H54 (cell line): Measurements from ENCODE around the gene SLC9A9.
A peak's percentile ranks its signal among the peaks of the same experiment; 100 is the strongest.

ENCODE experiments used
- DNase-seq: peaks from one replicate; pipeline ENCODE4 v3.0.0; 2011; ENCODE audit warnings: low spot score, mixed read lengths; ENCODE audit not compliant: insufficient read length
- FAIRE-seq: peaks from 3 replicates; lab custom pipeline; 2011; peaks lifted over from hg19 to GRCh38; lab: Jason Lieb, UNC
- POLR2A ChIP-seq: IDR thresholded peaks from 2 replicates; pipeline ENCODE4 v1.6.1; 2011; ENCODE audit warnings: low read depth, mild to moderate bottlenecking, low read length

SLC9A9 gene

GRCh38 chr3:143478115-143478693, 370.1 kb downstream of the SLC9A9 start:
- TF ChIP-seq POLR2A = no peak
- DNase-seq (no peak), FAIRE-seq (no peak)

GRCh38 chr3:143476965-143477640, 371.2 kb downstream of the SLC9A9 start:
- FAIRE-seq (no peak), DNase-seq (no peak)
- TF ChIP-seq POLR2A = no peak

GRCh38 chr3:143475981-143476380, 372.3 kb downstream of the SLC9A9 start:
- DNase-seq = no peak
- FAIRE-seq = no peak
- TF ChIP-seq POLR2A = no peak

DNA sequence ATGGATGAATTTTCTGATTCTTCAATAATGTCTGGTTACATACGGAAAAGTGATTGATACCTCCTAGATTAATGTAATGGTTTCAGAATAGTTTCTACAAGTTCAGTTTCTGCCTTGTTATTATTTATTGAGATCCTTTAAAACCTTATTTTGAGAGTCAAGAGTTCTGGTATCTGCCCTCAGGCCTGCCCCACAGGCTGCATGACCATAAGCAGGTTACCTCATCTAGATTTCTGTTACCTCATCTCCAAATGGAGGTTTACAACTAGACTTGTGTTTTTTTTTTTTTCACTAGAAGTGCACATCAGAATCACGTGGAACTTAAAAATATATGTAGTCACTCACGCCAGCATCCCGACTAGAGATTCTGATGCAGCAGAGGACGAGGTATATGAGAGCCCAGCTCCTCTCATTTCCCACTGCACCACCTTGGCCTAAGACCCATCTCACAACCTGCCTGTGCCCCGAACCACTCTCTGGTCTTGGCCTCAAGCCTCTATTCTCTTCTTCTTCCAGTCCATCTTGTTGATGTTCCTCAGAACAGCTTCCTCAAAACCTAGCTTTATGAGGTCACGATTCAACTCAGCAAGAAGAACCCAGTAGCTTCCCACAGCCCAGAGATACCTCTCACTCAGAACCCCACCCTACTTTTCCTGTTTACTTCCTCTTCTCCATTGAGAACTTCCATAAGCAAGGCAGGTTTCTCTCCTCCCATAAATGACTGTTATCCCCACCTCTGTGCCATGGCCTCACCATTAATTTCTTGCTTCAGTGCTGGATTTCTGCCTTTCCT, 375.3 kb downstream of the SLC9A9 start:
- no peak for TF ChIP-seq POLR2A
- no peak for DNase-seq
- FAIRE-seq = no peak

DNA sequence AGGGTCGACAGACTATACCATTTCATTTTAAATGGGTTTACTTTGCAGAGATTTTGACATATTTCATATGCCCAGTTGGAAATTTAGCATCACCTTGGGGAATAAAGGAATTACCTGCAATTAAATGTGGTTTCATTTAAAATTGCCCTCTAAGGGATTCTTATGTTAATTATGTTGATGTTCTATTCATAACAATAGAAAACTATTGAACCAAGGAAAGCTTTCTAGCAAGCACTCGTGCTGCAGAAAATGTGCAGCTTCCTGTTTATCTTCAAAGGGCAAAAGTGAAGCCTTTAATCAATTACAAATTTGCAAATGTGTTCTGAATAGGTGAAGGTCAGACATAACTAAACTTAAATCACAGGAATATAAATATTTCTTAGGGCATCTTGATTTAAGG, 376.6 kb downstream of the SLC9A9 start:
- TF ChIP-seq POLR2A = no peak
- no peak for DNase-seq
- FAIRE-seq = no peak

GRCh38 chr3:143469159-143469558, 379.1 kb downstream of the SLC9A9 start:
- DNase-seq (no peak), FAIRE-seq (no peak)
- TF ChIP-seq POLR2A = no peak

DNA sequence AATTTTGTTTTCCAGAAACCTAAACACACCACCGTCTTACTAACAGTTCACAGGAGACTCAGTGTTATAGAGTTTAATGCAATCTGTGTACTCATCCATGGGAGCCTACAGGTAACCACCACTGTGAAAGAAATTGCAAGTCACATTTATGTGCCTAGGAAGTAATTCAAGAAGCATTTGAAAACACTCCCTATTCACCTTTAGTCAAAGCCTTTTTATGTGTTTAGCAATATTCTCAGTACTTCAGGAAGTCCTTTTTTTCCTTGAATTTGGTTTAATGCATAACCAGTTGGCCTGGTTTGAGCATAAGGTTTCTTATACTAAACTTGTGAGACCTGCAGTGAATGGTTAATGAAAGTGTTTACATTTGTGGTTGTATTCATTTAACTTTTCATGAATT, 382.6 kb downstream of the SLC9A9 start:
- FAIRE-seq (no peak), DNase-seq (no peak)
- TF ChIP-seq POLR2A = no peak

- peak; percentile 98 for FAIRE-seq
Measured at GRCh38 chr3:143464850-143465249, 383.4 kb downstream of the SLC9A9 start.

DNA sequence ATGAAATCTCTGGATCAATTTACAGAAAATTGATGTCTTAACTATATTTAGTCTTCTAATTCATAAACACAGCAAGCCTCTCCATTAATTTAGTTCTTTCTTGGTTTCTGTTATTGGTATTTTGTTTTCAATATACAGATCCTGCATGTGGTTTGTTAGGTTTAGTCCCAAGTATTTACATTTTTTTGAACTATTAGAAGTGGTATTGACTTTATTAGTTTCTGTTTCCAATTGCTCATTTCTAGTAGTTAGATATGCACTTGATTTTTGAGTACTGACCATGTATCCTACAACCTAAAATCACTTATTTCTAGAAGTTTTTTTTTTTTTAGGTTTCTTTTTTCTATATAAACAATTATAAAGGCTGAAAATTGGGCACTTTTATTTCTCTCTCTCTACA, 392.8 kb downstream of the SLC9A9 start:
- no peak for TF ChIP-seq POLR2A
- DNase-seq = no peak
- no peak for FAIRE-seq

More at GRCh38 chr3:143464850-143465249, 383.4 kb downstream of the SLC9A9 start:
- TF ChIP-seq POLR2A = no peak
- DNase-seq = peak; percentile 31

DNA sequence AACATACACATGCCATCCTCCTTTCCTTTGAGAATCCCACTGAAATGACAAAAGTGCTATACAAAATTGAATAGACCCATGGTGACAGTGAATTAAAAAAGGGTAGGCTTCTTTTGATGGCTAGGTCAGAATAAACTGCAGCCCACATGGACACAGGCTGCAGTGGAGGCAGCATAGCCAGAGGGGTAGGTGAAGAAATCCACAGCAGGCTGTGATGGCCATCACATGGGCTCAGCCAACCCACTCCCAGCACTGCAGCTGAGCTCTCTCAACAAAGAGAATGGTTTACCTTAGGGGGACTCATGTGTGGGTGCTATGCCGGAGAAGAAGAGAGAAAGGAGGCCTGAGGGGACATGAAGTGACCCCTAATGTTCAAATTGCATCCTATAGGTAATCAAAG, 397.6 kb downstream of the SLC9A9 start:
- no peak for DNase-seq
- FAIRE-seq = no peak

GRCh38 chr3:143447491-143447890, 400.8 kb downstream of the SLC9A9 start:
- DNase-seq (no peak), FAIRE-seq (no peak)
- no peak for TF ChIP-seq POLR2A

More for the DNA sequence above, 397.6 kb downstream of the SLC9A9 start:
- TF ChIP-seq POLR2A = no peak

- DNase-seq (no peak), FAIRE-seq (peak; percentile 15)
- no peak for TF ChIP-seq POLR2A
Measured at GRCh38 chr3:143445118-143445517, 403.1 kb downstream of the SLC9A9 start.

- DNase-seq = peak; percentile 51
- FAIRE-seq = peak; percentile 94
- TF ChIP-seq POLR2A = no peak
Measured at GRCh38 chr3:143443851-143444331, 404.4 kb downstream of the SLC9A9 start.

DNA sequence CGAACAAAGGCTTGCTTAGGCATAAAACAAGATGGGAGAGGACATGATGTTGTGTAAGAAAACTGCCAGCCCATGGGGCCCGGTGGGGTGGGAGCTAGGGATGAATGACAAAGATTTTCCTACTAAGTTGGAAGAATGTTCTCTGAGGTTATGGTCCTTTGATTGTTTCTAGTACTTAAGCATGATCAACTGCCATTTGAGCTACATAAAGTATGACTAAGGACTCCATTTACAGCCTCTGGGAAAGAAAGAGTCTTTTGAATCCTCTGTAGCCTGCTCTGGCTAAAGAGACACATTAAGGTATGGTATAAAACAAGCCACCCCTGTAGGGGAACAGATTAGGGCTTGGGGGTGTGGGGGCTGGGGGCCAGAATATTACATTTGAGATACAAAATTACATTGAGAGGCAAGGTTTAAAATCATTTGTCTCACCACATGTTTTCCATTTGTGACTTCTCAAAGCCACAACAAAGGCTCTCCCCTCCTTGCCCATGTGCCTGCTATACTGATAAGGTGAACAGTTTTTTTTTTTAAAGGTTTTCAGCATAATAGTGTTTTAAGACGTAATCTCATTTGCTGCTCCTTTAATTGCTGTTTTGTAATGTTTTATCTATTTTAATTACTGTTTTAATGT, 405.3 kb downstream of the SLC9A9 start:
- FAIRE-seq (no peak), DNase-seq (no peak)
- TF ChIP-seq POLR2A = no peak
